Erythroblast (primary cell): Measurements from ENCODE around the gene BEST4.
"Not testable (repeated sequence)": the region's sequence is repeated elsewhere in the genome, so short reads cannot be mapped to it uniquely, and the experiment has no call there.

Source experiments
- DNase-seq, 2 experiments: peaks; one replicate each; lab custom pipeline; 2025; lab: John Stamatoyannopoulos, UW
- GATA1 ChIP-seq: IDR thresholded peaks from 2 replicates; pipeline ENCODE4 v1.6.1; 2011; ENCODE audit warnings: low read depth, mild to moderate bottlenecking, control low read depth, low read length, moderate library complexity
- POLR2A ChIP-seq: IDR thresholded peaks from 2 replicates; pipeline ENCODE4 v1.6.1; 2011; ENCODE audit warnings: mild to moderate bottlenecking, low read length

Gene BEST4

DNA sequence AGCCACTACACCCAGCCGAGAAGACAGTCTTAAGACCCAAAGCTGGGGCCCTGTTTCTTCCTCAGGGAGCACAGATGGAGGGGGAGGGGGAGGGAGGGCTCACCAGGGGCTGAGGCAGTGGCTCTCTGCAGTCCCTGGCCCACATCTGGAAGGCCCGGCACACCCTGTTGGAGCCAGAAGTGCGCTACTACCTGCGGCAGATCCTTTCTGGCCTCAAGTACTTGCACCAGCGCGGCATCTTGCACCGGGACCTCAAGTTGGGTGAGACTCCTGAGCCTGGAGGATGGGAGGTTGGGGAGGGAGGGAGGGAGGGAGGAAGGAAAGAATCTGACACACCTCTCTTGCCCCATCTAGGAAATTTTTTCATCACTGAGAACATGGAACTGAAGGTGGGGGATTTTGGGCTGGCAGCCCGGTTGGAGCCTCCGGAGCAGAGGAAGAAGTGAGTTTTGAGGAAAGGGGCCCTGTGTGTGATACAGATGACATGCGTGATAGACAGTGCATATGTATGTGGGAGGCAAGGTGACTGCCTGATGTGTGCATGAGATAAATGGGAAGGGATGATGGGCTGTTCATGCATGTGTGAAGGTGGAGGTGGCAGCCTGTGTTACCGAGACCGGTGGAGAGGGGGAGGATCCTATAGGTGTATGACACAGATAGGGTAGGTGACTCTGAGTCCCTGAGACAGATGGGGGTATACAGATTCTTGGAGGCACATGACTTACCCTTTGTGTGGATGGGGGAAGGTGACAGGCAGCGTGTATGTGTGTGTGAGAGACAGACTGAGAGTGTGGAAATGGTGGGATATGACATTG is 13.7 kb upstream of the BEST4 start:
- peak in 1 of 2 experiments; percentile 50 for DNase-seq
- TF ChIP-seq GATA1 (no peak), POLR2A (no peak)

DNA sequence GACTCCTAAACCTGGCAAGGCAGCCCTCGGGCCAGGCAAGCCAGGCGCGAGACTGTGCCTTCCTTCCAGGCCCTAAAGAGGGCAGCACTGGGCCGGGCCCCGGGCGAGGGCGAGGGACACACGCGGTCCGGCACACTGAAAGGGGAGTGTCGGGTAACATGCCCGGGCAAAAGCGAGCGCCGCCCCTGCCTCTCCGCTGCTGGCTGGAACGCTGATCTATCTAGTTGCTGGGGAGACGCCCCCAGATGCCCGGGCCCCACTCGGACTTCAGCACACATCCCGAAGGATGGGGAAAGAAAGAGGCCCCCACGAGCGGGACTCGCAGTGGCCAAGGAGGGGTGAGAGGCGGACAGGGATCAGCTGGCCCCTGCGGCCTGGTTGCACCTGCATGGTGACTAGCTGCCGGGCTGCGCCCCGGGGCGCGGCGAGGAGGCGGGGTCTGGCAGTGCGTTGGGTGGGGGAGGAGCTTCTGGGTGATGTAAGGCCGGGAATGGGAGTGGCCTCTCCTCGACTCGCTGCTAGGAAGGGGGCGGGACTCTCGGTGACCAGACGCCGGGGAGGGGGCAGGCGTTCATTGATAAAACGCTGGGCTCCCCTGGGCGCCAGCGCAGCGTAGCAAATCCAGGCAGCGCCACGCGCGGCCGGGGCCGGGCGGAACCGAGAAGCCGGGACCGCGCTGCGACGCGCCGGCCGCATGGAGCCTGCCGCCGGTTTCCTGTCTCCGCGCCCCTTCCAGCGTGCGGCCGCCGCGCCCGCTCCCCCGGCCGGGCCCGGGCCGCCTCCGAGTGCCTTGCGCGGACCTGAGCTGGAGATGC is 12.0 kb upstream of the BEST4 start, which contains the start of gene PLK3:
Gene PLK3, plus strand, starts transcription at position 608 of the 815 bp plus-strand sequence. Its CDS starts 87 bp downstream, at position 695.
- DNase-seq = peak; percentile 98 to 99
- peak; percentile 93 for TF ChIP-seq POLR2A
- TF ChIP-seq GATA1 = no peak

GRCh38 chr1:44798481-44799365 is 10.8 kb upstream of the BEST4 start:
- no peak for DNase-seq
- TF ChIP-seq GATA1 = no peak
- no peak for TF ChIP-seq POLR2A

DNA sequence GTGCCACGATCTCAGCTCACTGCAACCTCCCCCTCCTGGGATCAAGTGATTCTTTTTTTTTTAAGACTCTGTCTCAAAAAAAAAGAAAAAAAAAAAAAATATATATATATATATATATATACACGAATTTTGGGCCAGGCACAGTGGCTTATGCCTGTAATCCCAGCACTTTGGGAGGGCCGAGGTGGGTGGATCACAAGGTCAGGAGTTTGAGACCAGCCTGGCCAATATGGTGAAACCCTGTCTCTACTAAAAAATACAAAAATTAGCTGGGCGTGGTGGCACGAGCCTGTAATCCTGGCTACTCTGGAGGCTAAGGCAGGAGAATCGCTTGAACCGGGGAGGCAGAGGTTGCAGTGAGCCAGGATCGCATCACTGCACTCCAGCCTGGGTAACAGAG is 9.9 kb upstream of the BEST4 start:
- not testable (repeated sequence) for DNase-seq

DNA sequence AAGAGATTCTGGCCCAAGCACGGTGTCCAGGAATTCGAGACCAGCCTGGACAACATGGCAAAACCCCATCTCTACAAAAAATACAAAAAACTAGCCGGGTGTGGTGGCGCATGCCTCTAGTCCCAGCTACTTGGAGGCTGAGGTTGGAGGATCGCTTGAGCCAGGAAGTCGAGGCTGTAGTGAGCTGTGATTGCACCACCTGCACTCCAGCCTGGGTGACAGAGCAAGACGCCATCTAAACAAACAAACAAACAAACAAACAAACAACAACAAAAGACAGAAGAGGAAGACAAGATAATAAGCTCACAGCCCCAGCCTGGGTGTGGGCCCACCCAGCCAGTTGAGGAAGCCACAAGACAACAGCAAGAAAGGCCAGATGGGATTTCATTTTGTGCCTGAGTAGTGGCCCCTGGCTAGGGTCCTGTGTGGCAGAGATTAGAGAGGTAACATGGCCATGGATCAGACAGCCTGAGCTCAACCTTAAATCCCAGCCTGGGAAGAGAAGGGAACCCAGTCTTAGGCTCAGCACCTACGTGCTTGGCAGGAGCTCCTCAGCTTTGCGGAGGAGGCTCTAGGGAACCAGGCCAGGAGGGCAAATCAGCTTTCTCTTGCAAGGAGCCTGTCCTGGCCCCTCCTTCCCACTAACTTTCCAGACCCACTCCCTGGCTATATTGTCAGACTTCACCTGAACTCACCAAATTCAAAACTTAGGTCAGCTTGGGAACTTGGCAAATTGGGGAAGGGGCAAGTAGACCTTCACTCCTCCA is 4.9 kb upstream of the BEST4 start:
- DNase-seq = no peak
- TF ChIP-seq POLR2A (no peak), GATA1 (no peak)

- DNase-seq = no peak
- TF ChIP-seq POLR2A (no peak), GATA1 (no peak)
Observed at GRCh38 chr1:44790968-44791801, 3.2 kb upstream of the BEST4 start.

DNA sequence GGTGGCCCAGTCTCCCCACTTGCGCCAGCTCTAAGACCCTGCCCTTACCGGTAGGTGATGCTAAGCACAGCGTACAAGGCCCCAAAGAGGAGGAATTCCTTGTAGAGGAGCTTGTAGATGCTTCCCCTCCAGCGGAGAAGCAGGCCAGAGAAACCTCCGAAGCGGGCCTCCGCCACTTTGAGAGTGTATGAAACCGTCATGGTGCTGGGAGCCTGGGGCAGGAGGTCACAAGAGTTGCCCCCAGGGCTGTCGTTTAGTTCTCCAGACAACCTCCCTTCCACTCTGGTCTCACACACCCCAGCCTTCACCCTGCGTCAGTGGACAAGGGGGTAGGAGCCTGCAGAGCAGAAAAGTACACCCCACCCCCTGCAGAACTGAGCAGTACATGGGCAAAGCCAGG is 464 bp downstream of the BEST4 start:
- DNase-seq = no peak
- no peak for TF ChIP-seq GATA1
- no peak for TF ChIP-seq POLR2A

DNA sequence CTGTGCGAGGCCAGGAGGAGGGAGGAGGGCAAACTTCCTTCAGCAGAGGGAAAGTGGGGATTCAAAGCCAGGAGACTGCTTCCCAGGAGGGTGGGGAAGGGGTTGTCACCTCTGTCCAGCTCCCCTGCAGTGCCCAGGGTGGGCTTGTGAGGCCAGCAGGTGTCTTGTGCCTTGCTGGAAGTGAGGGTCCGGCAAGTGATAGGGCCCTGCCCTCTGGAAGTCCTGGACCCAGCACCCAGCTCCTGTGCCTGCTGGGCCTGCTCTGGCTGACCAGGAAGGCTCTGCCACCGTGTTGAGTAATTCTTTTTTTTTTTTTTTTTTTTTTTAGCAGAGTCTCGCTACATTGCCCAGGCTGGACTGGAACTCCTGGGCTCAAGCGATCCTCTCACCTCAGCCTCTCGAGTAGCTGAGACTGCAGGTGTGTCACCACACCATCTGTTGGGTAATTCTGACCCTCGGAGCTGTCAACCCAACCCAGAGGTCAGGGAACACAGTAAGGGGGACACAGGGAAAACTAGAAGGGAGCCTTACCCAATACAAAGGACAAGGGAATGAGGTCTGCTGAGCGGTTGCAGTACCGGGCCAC is 1.0 kb downstream of the BEST4 start:
- no peak for DNase-seq

DNA sequence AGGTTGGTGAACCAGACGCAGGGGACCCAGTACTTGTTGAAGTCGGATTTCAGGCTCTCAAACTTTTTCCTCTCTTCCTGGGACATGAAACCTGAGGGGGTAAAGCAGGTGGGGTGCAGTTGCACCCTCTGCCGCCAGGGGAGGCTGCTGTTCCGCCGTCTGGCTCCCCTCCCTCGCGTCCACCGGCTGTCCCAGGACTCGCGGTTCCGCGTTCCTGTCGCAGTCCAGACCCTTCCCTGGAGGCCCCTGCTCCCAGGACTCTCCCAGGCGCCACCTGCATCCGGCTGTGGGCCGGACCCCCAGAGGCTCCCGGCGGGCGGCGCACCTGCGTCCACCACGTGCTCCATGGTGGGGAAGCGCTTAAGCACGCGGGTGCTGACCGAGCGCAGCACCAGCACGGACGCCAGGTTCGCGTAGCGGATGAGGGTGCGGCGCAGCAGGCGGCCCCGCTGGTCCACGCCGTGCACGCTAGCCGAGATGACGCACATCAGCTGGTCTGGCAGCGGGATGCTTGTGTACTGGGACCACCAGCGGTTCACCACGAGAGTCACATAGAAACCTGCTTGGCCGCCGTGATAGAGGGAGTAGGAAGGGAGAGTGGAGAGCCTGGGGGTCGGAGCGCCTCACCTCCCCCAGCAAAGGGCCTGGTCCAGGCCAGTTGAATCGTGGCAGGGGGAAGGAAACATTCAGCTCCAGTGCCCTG is 1.7 kb downstream of the BEST4 start:
- peak; percentile 79 to 87 for DNase-seq
- no peak for TF ChIP-seq GATA1
- no peak for TF ChIP-seq POLR2A

More for the DNA sequence above, 1.0 kb downstream of the BEST4 start:
- TF ChIP-seq POLR2A (no peak), GATA1 (no peak)

DNA sequence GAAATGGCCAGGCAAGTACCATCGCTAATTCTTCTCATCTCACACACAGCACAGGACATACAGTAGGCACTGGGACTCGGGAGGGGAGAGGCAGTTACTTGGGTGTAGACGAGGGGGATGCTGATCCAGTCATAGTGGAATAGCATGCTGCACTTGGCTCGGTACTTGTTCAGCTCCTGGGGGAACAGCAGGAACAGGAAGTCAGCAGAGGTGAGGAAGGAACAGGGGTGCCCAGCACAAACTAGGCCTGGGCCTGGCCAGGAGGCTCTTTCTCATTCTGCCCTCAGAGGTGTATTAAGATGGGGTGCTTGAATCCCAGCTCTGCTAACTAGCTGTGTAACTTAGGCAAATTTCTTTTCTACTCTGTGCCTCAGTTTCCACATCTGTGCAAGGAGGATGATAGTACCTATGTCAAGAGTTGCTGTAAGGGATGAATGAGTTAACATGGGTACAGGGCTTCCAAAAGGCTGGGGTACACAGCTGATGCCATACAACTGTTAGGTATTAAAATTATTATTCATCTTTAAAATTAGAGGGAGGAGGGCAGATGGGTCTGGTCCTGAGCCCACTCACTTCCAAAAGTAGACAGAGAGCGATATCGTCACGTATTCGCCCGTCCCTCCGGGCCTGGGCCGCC is 2.4 kb downstream of the BEST4 start:
- DNase-seq = no peak

DNA sequence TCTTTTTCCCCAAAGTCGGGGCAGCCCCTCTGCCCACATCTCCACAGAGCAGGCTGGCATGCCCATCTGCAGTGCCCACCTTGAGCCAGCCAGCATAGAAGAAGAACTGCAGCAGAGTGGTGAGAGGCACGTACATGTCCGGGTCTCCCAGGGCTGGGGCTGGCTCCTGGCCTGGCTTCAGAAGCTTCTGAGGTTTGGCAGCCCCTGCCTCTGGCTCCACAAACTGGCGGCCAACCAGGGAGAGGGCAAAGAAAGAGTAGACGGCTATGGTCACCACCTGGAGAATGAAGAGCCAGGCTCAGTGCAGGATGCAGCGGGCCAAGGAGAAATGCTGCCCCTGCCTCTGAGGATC is 3.0 kb downstream of the BEST4 start:
- TF ChIP-seq POLR2A (no peak), GATA1 (no peak)
- DNase-seq = no peak

More for the DNA sequence above, 2.4 kb downstream of the BEST4 start:
- TF ChIP-seq POLR2A (no peak), GATA1 (no peak)
